Lower lobe of right lung (tissue), 2 donors: ENCODE data around the gene C11orf16. TPM values are rescaled to one million over a fixed set of nuclear protein-coding genes. Genes with fewer than 3 reads are reported as not detected.

Source experiments
- ATAC-seq, 2 donors: fragments of 200-7000 bp; cut with Tn5 transposase; one replicate each; pipeline ENCODE4 v1.9.1; 2020 to 2022; ENCODE audit warnings: mild to moderate bottlenecking in 2 of 2, moderate library complexity in 2 of 2
- DNase-seq: peaks from one replicate; pipeline ENCODE4 v3.0.0-alpha.2; 2020
- H3K27ac ChIP-seq: fragments of 200-600 bp; one replicate; pipeline ENCODE4 v1.8.0; 2022
- H3K27me3 ChIP-seq: fragments of 200-600 bp; one replicate; pipeline ENCODE4 v1.8.0; 2022; ENCODE audit warnings: low read depth
- H3K36me3 ChIP-seq: fragments of 200-600 bp; one replicate; pipeline ENCODE4 v1.8.0; 2022; ENCODE audit warnings: mild to moderate bottlenecking
- H3K4me1 ChIP-seq: fragments of 200-600 bp; one replicate; pipeline ENCODE4 v1.8.0; 2022
- H3K4me3 ChIP-seq: fragments of 200-600 bp; one replicate; pipeline ENCODE4 v1.8.0; 2022; ENCODE audit warnings: mild to moderate bottlenecking
- H3K9me3 ChIP-seq: fragments of 200-600 bp; one replicate; pipeline ENCODE4 v1.8.0; 2022
- intact Hi-C: fragments of 100-400 bp; cut with DNase I; formaldehyde crosslinking; loops from one replicate; pipeline ENCODE4 v1.11.0; 2022
- total RNA-seq: library from RNA; stranded (reverse); fragmentation: NEBNext Ultra II Directional; extraction: Animal tissue kit (Norgen Biotek cat#: 25700); gene quantifications from one replicate; pipeline ENCODE4 v1.2.1, GENCODE V29; 2021
- TF ChIP-seq, protein P1 (sequence below): fragments of 200-600 bp; IDR thresholded peaks from one replicate; pipeline ENCODE4 v1.8.0; 2022; ENCODE audit warnings: antibody characterized with exemption, mild to moderate bottlenecking
- donor health status: DM: no; HTN: yes; CAD: no; lungs with severe emphysema.

The C11orf16 gene
- total RNA-seq, 1 donor from 2014 or later: 5.4 TPM

DNA sequence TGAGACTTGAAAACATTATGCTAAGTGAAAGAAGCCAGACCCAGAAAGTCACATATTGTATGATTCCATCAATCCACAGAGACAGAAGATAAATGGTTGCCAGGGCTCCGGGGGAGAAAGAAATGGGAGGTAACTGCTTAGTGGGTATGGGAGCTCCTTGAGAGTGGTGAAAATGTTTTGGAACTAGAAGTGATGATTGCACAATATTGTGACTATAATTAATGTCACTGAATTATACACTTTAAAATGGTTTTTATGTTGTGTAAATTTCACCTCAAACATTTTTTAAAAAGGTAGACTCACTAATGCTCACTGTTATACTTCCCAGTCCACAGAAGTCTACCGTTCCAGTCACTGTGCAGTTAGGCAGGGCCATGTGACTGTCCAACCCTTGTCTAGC is 54.0 kb downstream of the C11orf16 start:
- Histone ChIP-seq H3K4me1 (no peaks in the 10 kb centered on the region), H3K4me3 (no peak overlapping the region), H3K27me3 (no peaks in the 10 kb centered on the region), H3K27ac (no peak overlapping the region), H3K9me3 (no peaks in the 10 kb centered on the region), H3K36me3 (no peaks in the 10 kb centered on the region)
- intact Hi-C loops: no loop called here
- no peak for DNase-seq
- no peak for ATAC-seq
- TF ChIP-seq, protein P1, sequence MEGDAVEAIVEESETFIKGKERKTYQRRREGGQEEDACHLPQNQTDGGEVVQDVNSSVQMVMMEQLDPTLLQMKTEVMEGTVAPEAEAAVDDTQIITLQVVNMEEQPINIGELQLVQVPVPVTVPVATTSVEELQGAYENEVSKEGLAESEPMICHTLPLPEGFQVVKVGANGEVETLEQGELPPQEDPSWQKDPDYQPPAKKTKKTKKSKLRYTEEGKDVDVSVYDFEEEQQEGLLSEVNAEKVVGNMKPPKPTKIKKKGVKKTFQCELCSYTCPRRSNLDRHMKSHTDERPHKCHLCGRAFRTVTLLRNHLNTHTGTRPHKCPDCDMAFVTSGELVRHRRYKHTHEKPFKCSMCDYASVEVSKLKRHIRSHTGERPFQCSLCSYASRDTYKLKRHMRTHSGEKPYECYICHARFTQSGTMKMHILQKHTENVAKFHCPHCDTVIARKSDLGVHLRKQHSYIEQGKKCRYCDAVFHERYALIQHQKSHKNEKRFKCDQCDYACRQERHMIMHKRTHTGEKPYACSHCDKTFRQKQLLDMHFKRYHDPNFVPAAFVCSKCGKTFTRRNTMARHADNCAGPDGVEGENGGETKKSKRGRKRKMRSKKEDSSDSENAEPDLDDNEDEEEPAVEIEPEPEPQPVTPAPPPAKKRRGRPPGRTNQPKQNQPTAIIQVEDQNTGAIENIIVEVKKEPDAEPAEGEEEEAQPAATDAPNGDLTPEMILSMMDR: no peak

DNA sequence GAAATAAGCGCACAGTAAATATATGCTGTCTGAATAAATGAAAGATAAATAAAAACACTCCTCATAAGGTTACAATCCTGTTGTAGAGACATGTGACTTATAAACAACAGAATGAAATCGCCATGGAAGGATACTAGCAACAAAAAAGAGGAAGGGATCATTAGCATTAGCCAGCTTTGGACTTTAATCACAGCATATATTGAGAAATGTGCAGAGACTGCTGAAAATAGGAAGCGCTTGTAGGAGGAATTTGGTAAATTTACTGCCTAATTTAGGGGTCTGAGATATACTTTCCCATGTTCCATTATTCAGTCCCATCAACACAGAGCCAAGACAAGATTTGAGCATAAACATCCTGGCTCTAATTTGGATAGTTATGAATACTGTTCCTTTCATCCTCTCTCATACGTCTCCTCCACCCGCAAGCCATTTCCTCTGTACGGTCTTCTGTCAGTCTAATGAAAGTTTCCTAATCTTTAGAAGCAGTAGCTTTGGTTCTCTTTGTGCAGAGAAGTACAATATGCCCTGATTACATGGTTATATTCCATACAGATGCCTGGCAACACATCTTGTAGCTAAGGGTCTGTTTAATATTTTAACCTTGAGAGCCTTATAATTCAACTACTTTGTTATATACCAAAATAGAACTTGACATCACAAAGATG is 58.9 kb downstream of the C11orf16 start:
- Histone ChIP-seq H3K27ac (no peak overlapping the region), H3K4me3 (no peak overlapping the region), H3K27me3 (no peaks in the 10 kb centered on the region), H3K4me1 (peaks cover 12% of the 10 kb centered on the region), H3K36me3 (no peaks in the 10 kb centered on the region), H3K9me3 (no peaks in the 10 kb centered on the region)
- intact Hi-C loops: no loop called here
- DNase-seq (no peak), ATAC-seq (no peak)
- TF ChIP-seq, protein P1: no peak

DNA sequence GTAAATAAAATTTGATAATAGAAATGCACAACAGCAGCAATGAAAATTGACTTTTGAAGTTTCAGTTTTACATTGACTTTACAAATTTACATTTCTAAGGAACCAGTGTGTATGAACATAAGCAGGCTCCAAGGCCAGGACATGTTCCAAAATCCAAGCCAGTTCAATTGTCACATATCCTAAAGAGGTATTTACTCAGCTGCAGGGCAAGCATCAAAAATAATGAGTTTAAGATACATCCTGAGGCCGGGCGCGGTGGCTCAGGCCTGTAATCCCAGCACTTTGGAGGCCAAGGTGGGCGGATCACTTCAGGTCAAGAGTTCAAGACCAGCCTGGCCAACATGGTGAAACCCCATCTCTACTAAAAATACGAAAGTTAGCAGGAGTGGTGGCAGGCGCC is 60.8 kb downstream of the C11orf16 start:
- Histone ChIP-seq H3K4me1 (peaks cover 22% of the 10 kb centered on the region), H3K27ac (peak overlapping the region; percentile 86), H3K4me3 (no peak overlapping the region), H3K36me3 (no peaks in the 10 kb centered on the region), H3K27me3 (no peaks in the 10 kb centered on the region), H3K9me3 (no peaks in the 10 kb centered on the region)
- DNase-seq (no peak), ATAC-seq (no peak)
- TF ChIP-seq, protein P1: no peak
- intact Hi-C loops: no loop called here

DNA sequence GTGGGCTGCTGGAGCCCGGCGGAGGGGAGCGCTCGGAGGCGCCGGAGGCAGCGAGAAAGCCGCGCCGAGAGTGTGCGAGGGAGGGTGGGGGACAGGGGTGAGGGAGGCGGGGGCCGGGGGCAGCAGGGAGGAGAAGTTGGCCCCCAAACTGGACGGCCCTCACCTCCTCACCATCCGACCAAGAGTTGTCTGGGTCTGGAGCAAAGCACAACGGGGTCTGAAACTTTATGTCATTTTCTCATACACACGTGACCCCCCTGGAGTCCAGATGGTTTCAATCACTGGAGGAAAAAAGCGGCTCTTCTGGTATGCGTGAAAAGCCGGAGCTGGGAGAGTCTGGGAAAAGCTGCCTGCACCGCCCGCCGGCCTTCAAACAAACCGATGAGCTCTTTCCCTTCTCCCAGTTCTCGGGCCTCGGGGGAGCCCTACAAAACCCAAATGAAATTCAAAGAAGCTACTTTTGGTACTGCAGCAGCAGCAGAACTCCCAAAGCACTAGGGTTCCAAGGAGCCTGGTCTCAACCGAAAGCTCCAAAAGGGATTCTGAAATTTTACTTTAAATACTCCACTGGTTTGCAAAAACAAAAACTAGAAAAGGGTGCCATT is 61.5 kb downstream of the C11orf16 start:
- TF ChIP-seq, protein P1: no peak
- Histone ChIP-seq H3K36me3 (no peaks in the 10 kb centered on the region), H3K27ac (peak overlapping the region; percentile 86), H3K4me3 (peak overlapping the region; percentile 75), H3K4me1 (peaks cover 29% of the 10 kb centered on the region), H3K27me3 (no peaks in the 10 kb centered on the region), H3K9me3 (no peaks in the 10 kb centered on the region)
- peak; percentile 48 for DNase-seq
- intact Hi-C loops: no loop called here
- peak; percentile 75 to 79 for ATAC-seq

DNA sequence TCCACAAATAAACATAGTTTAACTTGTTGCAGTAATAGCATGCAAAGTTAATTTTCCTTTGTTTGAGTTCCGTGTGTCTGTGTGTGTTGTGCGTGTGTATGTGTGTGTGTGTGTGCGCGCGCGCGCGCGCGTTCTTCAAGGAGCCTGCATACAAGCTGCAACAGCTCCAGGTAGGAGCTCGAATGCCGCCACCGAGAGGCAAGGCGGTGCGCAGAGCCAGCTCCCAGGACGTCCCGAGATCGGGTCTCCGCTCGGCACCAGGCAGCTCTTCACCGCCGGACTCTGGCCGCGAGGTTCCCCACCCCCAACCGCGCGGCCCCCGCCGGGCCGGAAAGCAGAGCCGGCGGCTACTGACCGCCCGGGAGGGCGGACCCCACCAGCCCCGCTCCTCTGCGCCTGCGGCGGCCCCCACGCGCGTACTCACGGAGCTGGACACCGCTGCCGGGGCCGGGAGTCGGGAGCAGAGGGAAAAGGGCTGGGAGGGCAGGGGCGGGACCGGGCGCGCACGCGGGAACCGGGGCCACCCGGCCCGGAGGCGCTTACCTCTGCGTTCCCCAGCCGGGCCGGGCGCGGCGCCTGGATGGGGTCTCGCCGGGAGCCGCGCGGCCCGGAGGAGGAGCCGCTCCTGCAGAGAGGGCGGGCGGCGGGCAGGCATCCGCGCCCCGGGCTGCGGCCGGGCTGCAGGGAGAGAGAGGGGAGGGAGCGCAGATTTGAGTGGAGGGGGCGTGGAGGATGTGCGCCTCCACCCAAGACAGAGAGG is 62.2 kb downstream of the C11orf16 start:
- Histone ChIP-seq H3K27me3 (no peaks in the 10 kb centered on the region), H3K27ac (peak overlapping the region; percentile 86), H3K9me3 (no peaks in the 10 kb centered on the region), H3K4me3 (peak overlapping the region; percentile 75), H3K36me3 (no peaks in the 10 kb centered on the region), H3K4me1 (peaks cover 31% of the 10 kb centered on the region)
- peak; percentile 84 for DNase-seq
- TF ChIP-seq, protein P1: no peak
- intact Hi-C loops: no loop called here
- peak; percentile 86 to 88 for ATAC-seq

Other genes with a start within 250 kb of the C11orf16 start
- 24.1 TPM for gene AKIP1, start 21.8 kb downstream of the C11orf16 start, total RNA-seq
- gene ASCL3, start 10.1 kb upstream of the C11orf16 start, total RNA-seq: not detected
- gene TMEM9B, start 31.5 kb upstream of the C11orf16 start, total RNA-seq: 57.7 TPM
- gene NRIP3, start 71.1 kb upstream of the C11orf16 start, total RNA-seq: 0.56 TPM
- gene SCUBE2, start 158.7 kb upstream of the C11orf16 start, total RNA-seq: 7.1 TPM